Glutamatergic neuron (in vitro differentiated cells): ENCODE data around the gene S100P. TPM values are rescaled to one million over a fixed set of nuclear protein-coding genes. Genes with fewer than 3 reads are reported as not detected.

ENCODE experiments used
- DNase-seq: peaks from one replicate; pipeline ENCODE4 v3.0.0; 2022
- H3K27ac Mint-ChIP-seq: one replicate; pipeline ENCODE4 v1.8.0; 2020; ENCODE audit warnings: mild to moderate bottlenecking, mixed read lengths, inconsistent platforms; ENCODE audit not compliant: unreplicated experiment
- H3K27me3 Mint-ChIP-seq: one replicate; pipeline ENCODE4 v1.8.0; 2020; ENCODE audit warnings: mild to moderate bottlenecking, moderate library complexity, mixed read lengths, inconsistent platforms; ENCODE audit not compliant: unreplicated experiment
- H3K36me3 Mint-ChIP-seq: one replicate; pipeline ENCODE4 v1.8.0; 2020; ENCODE audit warnings: mild to moderate bottlenecking, mixed read lengths, inconsistent platforms; ENCODE audit not compliant: unreplicated experiment
- H3K4me1 Mint-ChIP-seq: one replicate; pipeline ENCODE4 v1.8.0; 2020; ENCODE audit warnings: mild to moderate bottlenecking, low read depth, mixed read lengths, inconsistent platforms; ENCODE audit not compliant: unreplicated experiment
- H3K4me3 Mint-ChIP-seq: one replicate; pipeline ENCODE4 v1.8.0; 2020; ENCODE audit warnings: mild to moderate bottlenecking, mixed read lengths, inconsistent platforms; ENCODE audit not compliant: unreplicated experiment
- H3K9me3 Mint-ChIP-seq: one replicate; pipeline ENCODE4 v1.8.0; 2020; ENCODE audit warnings: mild to moderate bottlenecking, moderate library complexity, mixed read lengths, inconsistent platforms; ENCODE audit not compliant: unreplicated experiment
- CTCF ChIP-seq: fragments of 200-600 bp; sonication (generic); IDR thresholded peaks from one replicate; pipeline ENCODE4 v1.5.0; 2021; ENCODE audit not compliant: partially characterized antibody, unreplicated experiment
- total RNA-seq: library from RNA; stranded (reverse); fragmentation: NEBNext Ultra II Directional; extraction: Animal tissue kit (Norgen Biotek cat#: 25700); gene quantifications from one replicate; pipeline ENCODE4 v1.2.1, GENCODE V29; 2021; ENCODE audit not compliant: unreplicated experiment

The S100P gene
- total RNA-seq, 1 donor from 2014 or later: not detected

GRCh38 chr4:6699388-6699787 is 5.7 kb downstream of the S100P start:
- Mint-ChIP-seq H3K27ac (no peak overlapping the region), H3K4me1 (peaks cover 11% of the 10 kb centered on the region), H3K9me3 (peaks cover 6% of the 10 kb centered on the region), H3K36me3 (peaks cover 11% of the 10 kb centered on the region), H3K27me3 (peaks cover 2% of the 10 kb centered on the region), H3K4me3 (no peak overlapping the region)
- TF ChIP-seq CTCF: no peak
- no peak for DNase-seq

DNA sequence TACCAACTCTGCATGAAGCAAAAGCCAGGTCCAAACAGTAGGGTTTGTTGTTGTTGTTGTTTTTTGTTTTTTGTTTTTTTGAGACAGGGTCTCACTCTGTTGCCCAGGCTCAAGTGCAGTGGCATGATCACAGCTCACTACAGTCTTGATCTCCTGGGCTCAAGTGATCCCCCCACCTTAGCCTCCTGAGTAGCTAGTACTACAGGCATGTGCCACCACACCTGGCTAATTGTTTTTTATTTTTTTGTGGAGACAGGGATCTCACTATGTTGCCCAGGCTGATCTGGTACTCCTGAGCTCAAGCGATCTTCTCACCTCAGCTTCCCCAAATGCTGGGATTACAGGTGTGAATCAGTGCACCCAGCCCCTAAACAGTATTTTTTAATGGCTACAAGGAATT is 6.2 kb downstream of the S100P start:
- Mint-ChIP-seq H3K27ac (no peak overlapping the region), H3K36me3 (peaks cover 16% of the 10 kb centered on the region), H3K9me3 (peaks cover 6% of the 10 kb centered on the region), H3K27me3 (peaks cover 4% of the 10 kb centered on the region), H3K4me3 (no peak overlapping the region), H3K4me1 (peaks cover 11% of the 10 kb centered on the region)
- TF ChIP-seq CTCF: no peak
- no peak for DNase-seq

DNA sequence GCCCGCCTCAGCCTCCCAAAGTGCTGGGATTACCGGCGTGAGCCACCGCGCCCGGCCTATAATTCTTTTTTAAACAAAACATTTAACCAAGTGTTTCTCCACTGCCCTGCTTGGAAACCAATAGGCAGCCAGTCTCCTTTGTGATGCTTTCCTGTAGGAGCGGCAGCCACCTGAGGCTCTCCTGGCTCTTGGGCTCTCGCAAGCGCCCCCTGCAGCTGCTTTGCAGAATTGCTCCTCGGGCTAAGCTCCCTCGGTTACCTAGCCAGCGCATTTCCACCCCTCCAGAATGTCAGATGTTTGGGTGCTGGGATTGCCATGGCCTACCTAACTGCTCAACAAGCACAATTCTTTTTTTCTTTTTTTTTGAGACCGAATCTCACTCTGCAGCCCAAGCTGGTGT is 7.7 kb downstream of the S100P start:
- H3K36me3 Mint-ChIP-seq: peaks cover 17% of the 10 kb centered on the region
- peaks cover 4% of the 10 kb centered on the region for H3K27me3 Mint-ChIP-seq
- peaks cover 7% of the 10 kb centered on the region for H3K4me1 Mint-ChIP-seq
- peaks cover 6% of the 10 kb centered on the region for H3K9me3 Mint-ChIP-seq
- DNase-seq: no peak
- H3K27ac Mint-ChIP-seq: no peak overlapping the region
- no peak overlapping the region for H3K4me3 Mint-ChIP-seq
- peak; percentile 20 for TF ChIP-seq CTCF

DNA sequence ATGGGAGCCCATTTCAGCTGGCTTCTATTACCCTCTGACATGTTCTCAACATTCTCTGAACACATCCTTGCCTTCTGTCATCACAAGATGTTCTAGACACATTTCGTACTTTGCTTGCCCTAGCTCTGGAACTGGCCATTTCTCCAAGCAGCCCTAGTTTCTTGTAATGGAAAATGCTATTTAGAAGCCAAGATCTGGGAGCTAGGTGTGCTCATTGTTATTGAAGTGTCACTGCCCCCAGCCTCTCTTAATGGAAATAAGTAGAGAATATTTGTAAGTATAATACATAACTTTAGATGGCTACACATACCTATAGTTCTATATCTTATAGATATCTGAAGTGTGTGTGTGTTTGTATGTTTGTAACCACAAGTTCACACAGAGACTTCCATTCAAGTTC is 9.1 kb downstream of the S100P start:
- Mint-ChIP-seq H3K4me3 (no peak overlapping the region), H3K36me3 (peaks cover 17% of the 10 kb centered on the region), H3K27ac (no peak overlapping the region), H3K9me3 (peaks cover 6% of the 10 kb centered on the region), H3K4me1 (peaks cover 11% of the 10 kb centered on the region), H3K27me3 (peaks cover 4% of the 10 kb centered on the region)
- DNase-seq: no peak
- no peak for TF ChIP-seq CTCF

GRCh38 chr4:6703786-6704185 is 10.1 kb downstream of the S100P start:
- TF ChIP-seq CTCF: no peak
- Mint-ChIP-seq H3K9me3 (peaks cover 6% of the 10 kb centered on the region), H3K4me3 (no peak overlapping the region), H3K4me1 (peaks cover 17% of the 10 kb centered on the region), H3K27ac (peak overlapping the region; percentile 52), H3K36me3 (peaks cover 17% of the 10 kb centered on the region), H3K27me3 (peaks cover 4% of the 10 kb centered on the region)
- no peak for DNase-seq
